ENCODE results near the gene RGS3.

DNA sequence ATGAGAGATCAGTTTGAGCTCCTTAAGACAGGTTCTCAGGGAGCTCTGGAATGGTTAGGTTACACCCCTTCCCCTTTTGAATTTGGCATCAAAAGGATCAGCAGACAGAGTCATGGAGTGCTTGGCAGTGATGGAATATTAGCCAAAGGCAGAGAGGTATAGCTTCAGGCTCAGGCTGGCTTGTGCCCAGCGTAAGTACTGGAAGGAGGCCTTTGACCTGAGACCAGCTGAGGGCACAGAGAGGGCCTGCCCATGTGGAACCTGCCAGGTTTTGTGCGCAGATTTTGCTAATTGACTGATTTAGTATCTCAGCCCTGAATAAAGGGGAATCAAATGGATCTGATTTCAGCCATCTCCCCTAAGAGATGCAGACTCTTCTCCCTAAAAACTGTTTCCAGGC, 81.5 kb downstream of the RGS3 start:
- TF ChIP-seq CTCF (IDR thresholded peaks at IDR 0.05) (no peak), RXRA (IDR thresholded peaks at IDR 0.05; ENCODE audit: borderline replicate concordance, low read depth) (no peak), YY1 (IDR thresholded peaks at IDR 0.05; ENCODE audit: low read depth) (no peak), FOXM1 (IDR thresholded peaks at IDR 0.05; ENCODE audit: low read depth) (no peak), MAX (IDR thresholded peaks at IDR 0.05; ENCODE audit: low read depth) (no peak), SIN3A (IDR thresholded peaks at IDR 0.05; ENCODE audit: borderline replicate concordance, low read depth, low read length) (no peak)
